Brain pericyte (primary cell): Measurements from ENCODE around the gene CD2BP2.
"Not testable (repeated sequence)": the region's sequence is repeated elsewhere in the genome, so short reads cannot be mapped to it uniquely, and the experiment has no call there.

Source experiments
- DNase-seq: peaks from one replicate; pipeline ENCODE4 v3.0.0-alpha.2; 2012; ENCODE audit warnings: low read depth, low spot score

Gene CD2BP2

DNA sequence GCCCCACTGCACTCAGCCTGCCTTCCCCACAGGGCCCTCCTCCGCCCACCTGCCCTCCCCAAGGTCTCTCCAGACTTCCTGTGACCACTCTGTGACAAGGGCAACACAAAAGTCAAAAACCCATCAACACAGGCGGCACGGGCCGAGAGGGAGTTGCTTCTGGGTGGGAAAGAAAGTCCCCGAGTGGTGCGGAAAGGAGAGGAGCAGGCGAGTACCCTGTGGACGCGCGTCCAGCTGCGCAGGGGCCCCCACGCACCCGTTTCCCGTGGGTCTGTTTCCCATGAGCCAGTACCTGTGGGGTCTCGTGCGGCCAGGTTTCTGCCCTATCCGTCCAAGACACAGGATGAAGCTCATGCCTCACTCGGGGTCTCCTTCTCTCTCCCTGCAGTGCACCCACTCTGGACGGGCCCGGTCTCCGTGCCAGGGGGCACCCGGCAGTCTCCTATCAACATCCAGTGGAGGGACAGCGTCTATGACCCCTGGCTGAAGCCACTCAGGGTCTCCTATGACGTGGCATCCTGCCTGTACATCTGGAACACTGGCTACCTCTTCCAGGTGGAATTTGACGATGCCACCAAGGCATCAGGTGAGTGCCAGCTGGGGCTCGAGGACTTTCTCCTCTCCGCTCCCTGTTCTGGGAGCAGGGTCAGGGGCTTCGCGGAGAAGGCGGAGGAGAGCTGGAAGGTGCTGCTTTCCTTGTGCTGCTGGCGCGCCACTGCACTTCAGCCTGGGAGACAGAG, 12.2 kb downstream of the CD2BP2 start:
- no peak for DNase-seq

- DNase-seq, result not testable (repeated sequence)
Measured at GRCh38 chr16:30341971-30342370, 13.1 kb downstream of the CD2BP2 start.

DNA sequence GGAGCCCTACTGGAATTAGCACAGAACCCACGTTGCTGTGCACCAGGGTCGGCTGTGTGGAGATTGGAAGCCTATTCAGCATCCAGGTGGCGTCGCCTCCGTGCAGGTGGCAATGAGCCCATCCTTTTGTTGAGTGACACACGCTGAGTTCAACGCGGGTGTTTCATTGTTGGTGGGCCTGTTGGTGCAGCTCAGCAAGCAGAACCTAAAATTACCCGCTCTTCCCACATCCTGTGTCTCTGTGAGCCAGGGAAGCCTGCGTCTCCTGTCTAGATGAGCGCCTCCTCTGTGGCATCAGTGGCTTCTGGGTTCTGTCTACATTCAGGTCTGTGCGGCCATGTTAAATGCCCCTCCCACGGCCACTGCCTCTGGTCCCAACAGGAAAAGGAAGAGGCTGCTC, 14.5 kb downstream of the CD2BP2 start:
- DNase-seq, result no peak

DNA sequence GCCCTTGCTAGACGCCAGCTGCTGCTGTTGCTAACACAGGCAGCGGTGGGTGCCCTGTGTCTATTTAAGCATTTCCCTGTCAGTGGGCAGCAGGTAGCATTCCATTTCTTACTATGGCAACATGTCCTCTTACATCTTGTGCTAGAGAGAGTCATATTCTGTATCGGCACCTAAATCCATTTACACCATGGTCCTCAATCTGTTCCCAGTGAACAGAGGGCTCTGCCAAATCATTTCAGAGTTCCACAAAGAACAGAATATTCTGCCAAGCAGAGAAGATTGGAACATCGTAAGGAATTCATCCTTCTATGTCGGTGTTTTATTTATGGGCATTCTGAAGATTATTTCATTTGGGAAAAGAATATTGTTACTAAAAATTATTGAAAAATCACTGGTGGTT, 16.4 kb downstream of the CD2BP2 start:
- not testable (repeated sequence) for DNase-seq

DNA sequence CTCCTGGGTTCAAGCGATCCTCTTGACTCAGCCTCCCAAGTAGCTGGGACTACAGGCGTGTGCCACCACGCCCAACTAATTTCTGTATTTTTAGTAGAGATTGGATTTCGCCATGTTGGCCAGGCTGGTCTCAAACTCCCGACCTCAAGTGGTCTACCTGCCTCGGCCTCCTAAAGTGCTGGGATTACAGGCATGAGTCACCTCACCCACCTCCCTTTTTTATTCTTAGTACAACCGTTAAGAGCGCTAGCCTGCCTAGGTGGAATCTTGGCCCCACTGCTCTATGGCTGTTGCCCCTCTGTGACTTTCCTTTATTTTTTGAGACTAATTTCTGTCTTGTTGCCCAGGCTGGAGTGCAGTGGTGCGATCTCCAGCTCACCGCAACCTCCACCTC, 17.1 kb downstream of the CD2BP2 start:
- not testable (repeated sequence) for DNase-seq

DNA sequence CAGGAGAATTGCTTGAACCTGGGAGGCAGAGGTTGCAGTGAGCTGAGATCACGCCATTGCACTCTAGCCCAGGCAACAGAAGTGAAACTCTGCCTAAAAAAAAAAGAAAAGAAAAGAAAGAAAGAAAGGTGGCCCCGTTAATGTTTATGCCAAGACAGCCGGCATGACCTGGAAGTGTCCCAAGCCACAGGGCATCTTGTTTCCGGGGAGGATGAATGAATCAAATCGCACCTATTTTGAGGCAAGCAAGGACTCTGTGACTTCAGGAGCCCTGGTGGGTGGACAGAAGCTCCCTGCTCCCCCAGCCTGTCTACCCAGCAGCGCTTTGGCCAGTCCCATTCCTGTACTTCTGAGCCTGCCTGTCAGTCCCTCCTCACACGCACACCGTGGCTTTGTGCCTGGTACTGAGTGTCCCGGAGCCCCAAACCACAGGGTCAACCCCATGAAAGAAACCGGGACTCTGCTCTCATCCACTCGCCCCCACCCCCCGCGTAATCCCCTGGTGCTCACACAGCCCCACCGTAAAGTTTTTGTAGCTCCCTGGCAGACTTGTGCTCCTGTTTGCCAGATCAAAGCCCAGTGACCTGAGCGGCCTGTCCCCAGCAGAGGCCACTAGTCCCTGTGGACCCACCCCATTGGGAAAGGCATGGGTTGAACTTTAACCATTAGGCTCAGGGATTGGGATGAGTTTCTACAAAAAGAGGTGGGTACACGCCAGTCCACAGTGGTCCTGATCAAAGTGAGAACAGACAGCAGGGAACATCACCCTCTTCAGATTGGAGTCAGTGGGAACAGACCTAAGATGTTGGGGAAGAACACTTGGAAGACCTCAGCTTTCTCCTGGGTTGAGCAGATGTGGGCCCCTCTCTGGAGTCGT, 19.3 kb downstream of the CD2BP2 start:
- no peak for DNase-seq

DNA sequence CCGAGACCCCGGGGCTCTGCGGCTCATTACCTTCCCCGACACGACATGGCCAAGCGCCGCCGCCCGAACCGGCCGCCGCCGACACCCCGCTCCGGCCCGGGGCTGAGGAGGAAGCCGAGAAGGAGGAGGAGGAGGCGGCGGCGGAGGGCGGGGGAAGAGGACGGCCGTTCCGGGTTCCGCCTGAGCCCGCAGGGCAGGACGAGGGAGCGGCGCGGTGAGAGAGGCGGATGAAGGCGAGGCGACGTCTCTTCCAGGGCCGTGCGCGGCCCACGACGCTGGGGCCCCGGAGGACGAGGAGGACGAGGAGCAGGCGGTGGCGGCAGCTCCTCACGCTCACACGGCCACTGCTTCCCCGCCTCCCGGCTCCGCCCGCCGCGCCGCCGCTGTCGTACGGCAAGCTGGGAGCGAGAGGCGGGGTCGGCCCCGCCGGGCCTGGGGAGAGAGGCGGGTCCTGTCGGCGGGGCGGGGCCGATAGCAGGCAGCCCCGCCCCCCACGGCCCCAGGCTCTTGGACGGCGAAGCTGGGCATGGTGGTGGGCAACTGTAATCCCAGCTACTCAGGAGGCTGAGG, 20.0 kb downstream of the CD2BP2 start:
- peak; percentile 32 for DNase-seq

- peak; percentile 27 for DNase-seq
Measured at GRCh38 chr16:30334473-30334989, 20.6 kb downstream of the CD2BP2 start.

DNA sequence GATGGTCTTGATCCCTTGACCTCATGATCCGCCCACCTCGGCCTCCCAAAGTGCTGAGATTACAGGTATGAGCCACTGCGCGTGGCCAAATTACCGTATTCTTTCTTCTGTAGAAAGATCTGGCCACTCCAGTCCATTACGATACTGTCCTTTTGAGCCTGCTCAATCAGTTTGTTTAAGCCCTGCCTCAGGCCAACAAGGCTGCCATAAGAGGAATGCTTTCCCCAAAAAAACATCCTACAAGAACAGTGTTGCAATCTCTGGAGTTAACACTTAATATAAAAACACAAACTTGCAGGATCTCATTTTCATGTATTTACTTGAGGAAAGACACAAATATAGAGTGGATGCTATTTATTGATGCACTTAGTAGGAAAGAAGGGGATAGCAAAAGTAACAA, 30.9 kb downstream of the CD2BP2 start:
- not testable (repeated sequence) for DNase-seq

DNA sequence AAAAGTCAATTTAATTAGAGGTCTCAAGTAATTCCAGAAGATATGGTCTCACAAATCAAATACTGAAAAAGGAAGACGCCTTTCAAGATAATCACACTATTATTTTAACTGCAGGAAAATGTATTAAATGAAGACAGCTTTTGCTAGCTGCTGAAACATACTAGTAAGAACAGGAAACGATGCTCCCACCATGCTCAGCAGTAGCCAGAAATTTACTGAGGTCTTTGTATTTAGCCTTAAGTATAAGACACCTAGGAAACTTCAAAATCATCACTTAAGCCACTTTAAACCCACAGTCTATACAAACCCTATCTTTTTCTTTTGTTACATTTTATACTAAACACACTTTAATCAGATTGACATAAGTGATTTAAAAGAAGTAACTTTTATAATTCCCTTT, 36.5 kb downstream of the CD2BP2 start:
- not testable (repeated sequence) for DNase-seq

- not testable (repeated sequence) for DNase-seq
Measured at GRCh38 chr16:30310937-30311336, 44.2 kb downstream of the CD2BP2 start.

GRCh38 chr16:30309255-30309654, 45.9 kb downstream of the CD2BP2 start:
- DNase-seq, result not testable (repeated sequence)
